SU-DHL-6 (cell line): ENCODE results near the gene MMP24OS.

Source experiments
- H2AFZ ChIP-seq: fragments of 200-600 bp; sonication (generic); 2 replicates; pipeline ENCODE4 v1.6.1; 2014; ENCODE audit warnings: low read depth, mild to moderate bottlenecking, moderate library complexity, mixed read lengths, antibody characterized with exemption, low read length; ENCODE audit not compliant: severe bottlenecking
- H3F3A ChIP-seq: fragments of 200-600 bp; shearing (Covaris generic); 2 replicates; pipeline ENCODE4 v1.6.0; 2016; ENCODE audit warnings: antibody characterized with exemption, mild to moderate bottlenecking; ENCODE audit not compliant: insufficient read depth
- H3K27ac ChIP-seq: fragments of 200-600 bp; sonication (generic); 2 replicates; pipeline ENCODE4 v1.5.1; 2016; ENCODE audit warnings: low read depth, mild to moderate bottlenecking, low read length, moderate library complexity, mixed read lengths
- H3K27me3 ChIP-seq: fragments of 200-600 bp; sonication (generic), shearing (Covaris generic); 2 replicates; pipeline ENCODE4 v1.6.0; 2014; ENCODE audit warnings: mild to moderate bottlenecking, low read length
- H3K36me3 ChIP-seq: fragments of 200-600 bp; sonication (generic); 2 replicates; pipeline ENCODE4 v1.6.1; 2014; ENCODE audit warnings: mild to moderate bottlenecking, low read length, mixed read lengths
- H3K4me2 ChIP-seq: fragments of 300-600, 200-600 bp; shearing (Covaris generic), sonication (generic); 2 replicates; pipeline ENCODE4 v1.6.0; 2014; ENCODE audit warnings: low read length, low read depth, mild to moderate bottlenecking; ENCODE audit not compliant: poor library complexity, severe bottlenecking
- H3K4me3 ChIP-seq: fragments of 200-600 bp; sonication (generic); 2 replicates; pipeline ENCODE4 v1.5.1; 2014; ENCODE audit warnings: antibody characterized with exemption, low read length, mild to moderate bottlenecking, mixed read lengths; ENCODE audit not compliant: insufficient read depth, poor library complexity, severe bottlenecking
- H3K79me2 ChIP-seq: fragments of 200-600 bp; sonication (generic); 2 replicates; pipeline ENCODE4 v1.6.1; 2014; ENCODE audit warnings: mild to moderate bottlenecking, low read length, moderate library complexity; ENCODE audit not compliant: insufficient read depth
- H3K9ac ChIP-seq: fragments of 200-600 bp; sonication (generic); 2 replicates; pipeline ENCODE4 v1.7.0; 2014; ENCODE audit warnings: mild to moderate bottlenecking, low read length
- H3K9me2 ChIP-seq: fragments of 200-600 bp; sonication (generic); replicated peaks from 2 replicates; pipeline ENCODE4 v1.6.1; 2014; ENCODE audit warnings: low read length; ENCODE audit not compliant: insufficient read depth
- H3K9me3 ChIP-seq: fragments of 200-600 bp; sonication (generic); 2 replicates; pipeline ENCODE4 v1.6.1; 2014; ENCODE audit warnings: low read length, mixed read lengths; ENCODE audit not compliant: insufficient read depth
- H4K20me1 ChIP-seq: fragments of 200-600 bp; sonication (generic); 2 replicates; pipeline ENCODE4 v1.6.1; 2014; ENCODE audit warnings: low read depth, mild to moderate bottlenecking, antibody characterized with exemption, low read length, moderate library complexity, mixed read lengths
- EZH2phosphoT487 ChIP-seq: fragments of 200-600 bp; sonication (generic), shearing (Covaris generic); conservative IDR thresholded peaks from 2 replicates; pipeline ENCODE4 v1.6.1; 2018; ENCODE audit warnings: mild to moderate bottlenecking, antibody characterized with exemption, low read length, moderate library complexity, mixed read lengths
- TF ChIP-seq, protein P1 (sequence below): fragments of 200-600 bp; sonication (generic); IDR thresholded peaks from one replicate; pipeline ENCODE4 v1.5.1; 2017; ENCODE audit warnings: antibody characterized with exemption, mild to moderate bottlenecking, low read length, moderate library complexity; ENCODE audit not compliant: insufficient read depth, poor library complexity, severe bottlenecking

Gene MMP24OS

DNA sequence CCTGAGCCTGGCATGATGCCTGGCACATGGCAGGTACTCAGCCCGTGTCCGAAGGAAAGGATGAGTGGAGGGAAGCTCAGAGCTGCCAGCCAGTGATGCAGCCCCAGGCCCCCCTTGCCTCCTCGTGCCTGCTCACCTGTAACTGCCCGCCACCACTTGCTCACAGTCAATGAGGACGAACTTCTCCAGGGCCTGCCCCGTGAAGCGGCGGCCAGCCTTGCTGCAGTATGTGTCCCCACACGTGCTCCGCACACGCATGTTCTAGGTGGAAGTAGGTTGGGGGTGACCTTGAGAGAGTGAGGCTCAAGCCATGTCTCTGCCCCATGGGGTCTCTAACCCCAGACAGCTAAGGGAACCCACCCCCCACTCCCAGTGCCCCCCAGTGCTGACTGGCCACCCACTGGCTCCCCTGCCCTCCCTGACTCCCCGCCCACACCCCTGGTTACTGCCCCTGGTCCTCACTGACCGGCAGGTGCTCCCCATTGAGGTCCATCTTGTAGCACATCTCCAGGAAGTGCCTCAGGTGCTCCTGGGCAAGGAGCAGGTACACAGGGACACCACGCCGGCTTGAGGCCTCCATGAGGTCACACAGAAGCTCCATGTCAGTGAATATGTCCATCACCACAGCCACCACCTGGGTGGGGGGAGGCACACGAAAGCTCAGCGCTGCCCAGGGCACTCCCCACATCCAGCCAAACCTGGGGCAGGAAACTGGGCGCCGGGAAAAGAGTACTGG lies 10.6 kb upstream of the MMP24OS start:
- no peak overlapping the region for H3K4me2 ChIP-seq
- TF ChIP-seq, protein P1, sequence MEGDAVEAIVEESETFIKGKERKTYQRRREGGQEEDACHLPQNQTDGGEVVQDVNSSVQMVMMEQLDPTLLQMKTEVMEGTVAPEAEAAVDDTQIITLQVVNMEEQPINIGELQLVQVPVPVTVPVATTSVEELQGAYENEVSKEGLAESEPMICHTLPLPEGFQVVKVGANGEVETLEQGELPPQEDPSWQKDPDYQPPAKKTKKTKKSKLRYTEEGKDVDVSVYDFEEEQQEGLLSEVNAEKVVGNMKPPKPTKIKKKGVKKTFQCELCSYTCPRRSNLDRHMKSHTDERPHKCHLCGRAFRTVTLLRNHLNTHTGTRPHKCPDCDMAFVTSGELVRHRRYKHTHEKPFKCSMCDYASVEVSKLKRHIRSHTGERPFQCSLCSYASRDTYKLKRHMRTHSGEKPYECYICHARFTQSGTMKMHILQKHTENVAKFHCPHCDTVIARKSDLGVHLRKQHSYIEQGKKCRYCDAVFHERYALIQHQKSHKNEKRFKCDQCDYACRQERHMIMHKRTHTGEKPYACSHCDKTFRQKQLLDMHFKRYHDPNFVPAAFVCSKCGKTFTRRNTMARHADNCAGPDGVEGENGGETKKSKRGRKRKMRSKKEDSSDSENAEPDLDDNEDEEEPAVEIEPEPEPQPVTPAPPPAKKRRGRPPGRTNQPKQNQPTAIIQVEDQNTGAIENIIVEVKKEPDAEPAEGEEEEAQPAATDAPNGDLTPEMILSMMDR = no peak
- TF ChIP-seq EZH2phosphoT487 = no peak
- no peak overlapping the region for H3K4me3 ChIP-seq
- no peak overlapping the region for H3K27ac ChIP-seq
- H3K9me2 ChIP-seq = no peaks in the 10 kb centered on the region
- H3F3A ChIP-seq = no peaks in the 10 kb centered on the region; the same call in 1 of the 2 replicates
- no peak overlapping the region for H2AFZ ChIP-seq
- no peaks in the 10 kb centered on the region for H3K36me3 ChIP-seq
- H3K9ac ChIP-seq = no peak overlapping the region
- no peaks in the 10 kb centered on the region for H3K9me3 ChIP-seq
- H3K27me3 ChIP-seq = no peaks in the 10 kb centered on the region
- peaks cover 10% of the 10 kb centered on the region for H3K79me2 ChIP-seq
- no peaks in the 10 kb centered on the region for H4K20me1 ChIP-seq

DNA sequence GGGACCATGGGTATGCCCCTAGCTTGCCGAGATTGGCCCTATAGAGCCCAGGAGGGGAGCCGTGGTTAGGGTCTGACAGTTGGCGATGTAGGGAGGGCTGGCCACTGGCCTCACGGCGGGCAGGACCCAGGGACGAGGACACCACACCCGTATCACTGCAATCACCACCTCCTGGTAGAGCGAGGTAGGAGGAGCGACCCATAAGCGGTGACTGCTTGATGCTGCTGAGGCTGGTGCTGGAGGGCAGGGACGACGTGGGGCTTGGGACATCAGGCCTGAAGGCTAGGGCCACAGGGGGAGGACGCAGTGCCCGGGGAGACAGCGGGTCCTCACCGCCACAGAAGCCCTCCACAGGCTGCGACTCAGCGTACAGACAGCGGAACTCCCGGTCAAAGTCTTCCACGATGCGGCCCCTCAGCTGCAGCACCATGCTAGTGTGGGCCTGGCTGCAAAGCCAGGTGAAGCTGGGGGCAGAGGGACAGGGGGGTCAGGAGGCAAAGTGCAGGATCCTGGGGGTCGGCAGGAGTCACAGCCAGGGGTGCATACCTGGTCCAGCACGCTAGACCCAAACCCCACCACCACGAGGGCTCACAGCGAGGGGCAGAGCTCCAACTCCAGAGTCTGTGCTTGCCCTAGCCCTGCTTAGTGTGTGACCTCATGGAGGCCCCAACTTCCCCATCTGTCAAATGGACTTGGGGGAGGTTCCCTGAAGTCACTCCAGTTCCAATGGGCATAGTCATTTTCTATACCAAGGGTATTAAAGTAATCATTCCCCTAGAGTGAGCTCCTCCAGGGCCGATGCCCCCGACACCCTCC lies 9.8 kb upstream of the MMP24OS start:
- Histone ChIP-seq H2AFZ (no peak overlapping the region), H3K9me3 (no peaks in the 10 kb centered on the region), H3K4me2 (no peak overlapping the region), H3K79me2 (peaks cover 18% of the 10 kb centered on the region), H3F3A (no peaks in the 10 kb centered on the region; the same call in 1 of the 2 replicates), H3K9me2 (no peaks in the 10 kb centered on the region), H3K36me3 (no peaks in the 10 kb centered on the region), H4K20me1 (no peaks in the 10 kb centered on the region), H3K4me3 (no peak overlapping the region), H3K27me3 (no peaks in the 10 kb centered on the region), H3K27ac (no peak overlapping the region), H3K9ac (no peak overlapping the region)
- TF ChIP-seq EZH2phosphoT487 = no peak
- TF ChIP-seq, protein P1 = no peak

GRCh38 chr20:35286899-35287508 lies 9.1 kb upstream of the MMP24OS start:
- no peak overlapping the region for H3K27ac ChIP-seq
- no peaks in the 10 kb centered on the region for H4K20me1 ChIP-seq
- H3K4me3 ChIP-seq = no peak overlapping the region
- no peaks in the 10 kb centered on the region for H3K9me2 ChIP-seq
- H2AFZ ChIP-seq = no peak overlapping the region
- H3K27me3 ChIP-seq = no peaks in the 10 kb centered on the region
- H3K9me3 ChIP-seq = no peaks in the 10 kb centered on the region
- TF ChIP-seq EZH2phosphoT487 = no peak
- TF ChIP-seq, protein P1 = no peak
- H3K9ac ChIP-seq = no peak overlapping the region
- 0 out of 2 replicates have a peak, but pooled peaks cover 2% of the 10 kb centered on the region for H3K36me3 ChIP-seq
- H3K4me2 ChIP-seq = no peak overlapping the region
- no peaks in the 10 kb centered on the region; the same call in 1 of the 2 replicates for H3F3A ChIP-seq
- peaks cover 25% of the 10 kb centered on the region for H3K79me2 ChIP-seq
